Osteocyte (in vitro differentiated cells): ENCODE measurements around the gene DAPK1. TPM values are rescaled to one million over a fixed set of nuclear protein-coding genes. Genes with fewer than 3 reads are reported as not detected.

ENCODE experiments used
- DNase-seq: peaks from one replicate; pipeline ENCODE4 v3.0.0; 2021; ENCODE audit warnings: mixed read lengths; ENCODE audit not compliant: unreplicated experiment; ENCODE audit errors: extremely low spot score
- H3K27ac Mint-ChIP-seq: one replicate; pipeline ENCODE4 v1.8.0; 2021; ENCODE audit warnings: mild to moderate bottlenecking, mixed read lengths; ENCODE audit not compliant: unreplicated experiment
- H3K27me3 Mint-ChIP-seq: one replicate; pipeline ENCODE4 v1.8.0; 2021; ENCODE audit warnings: mixed read lengths; ENCODE audit not compliant: unreplicated experiment
- H3K36me3 Mint-ChIP-seq: one replicate; pipeline ENCODE4 v1.8.0; 2021; ENCODE audit warnings: mixed read lengths; ENCODE audit not compliant: unreplicated experiment
- H3K4me1 Mint-ChIP-seq: one replicate; pipeline ENCODE4 v1.8.0; 2021; ENCODE audit warnings: mixed read lengths; ENCODE audit not compliant: unreplicated experiment
- H3K4me3 Mint-ChIP-seq: one replicate; pipeline ENCODE4 v1.8.0; 2021; ENCODE audit warnings: mild to moderate bottlenecking, moderate library complexity, mixed read lengths; ENCODE audit not compliant: unreplicated experiment
- H3K9me3 Mint-ChIP-seq: one replicate; pipeline ENCODE4 v1.8.0; 2021; ENCODE audit warnings: mixed read lengths; ENCODE audit not compliant: unreplicated experiment
- CTCF ChIP-seq: fragments of 200-600 bp; sonication (generic); IDR thresholded peaks from 2 replicates; pipeline ENCODE4 v1.5.0; 2021; ENCODE audit warnings: antibody characterized with exemption, mild to moderate bottlenecking, moderate library complexity
- total RNA-seq: library from RNA; stranded (reverse); gene quantifications from 2 replicates; pipeline ENCODE4 v1.2.1, GENCODE V29; 2021

The DAPK1 gene
- total RNA-seq, 1 donor from 2014 or later, result 304 TPM

DNA sequence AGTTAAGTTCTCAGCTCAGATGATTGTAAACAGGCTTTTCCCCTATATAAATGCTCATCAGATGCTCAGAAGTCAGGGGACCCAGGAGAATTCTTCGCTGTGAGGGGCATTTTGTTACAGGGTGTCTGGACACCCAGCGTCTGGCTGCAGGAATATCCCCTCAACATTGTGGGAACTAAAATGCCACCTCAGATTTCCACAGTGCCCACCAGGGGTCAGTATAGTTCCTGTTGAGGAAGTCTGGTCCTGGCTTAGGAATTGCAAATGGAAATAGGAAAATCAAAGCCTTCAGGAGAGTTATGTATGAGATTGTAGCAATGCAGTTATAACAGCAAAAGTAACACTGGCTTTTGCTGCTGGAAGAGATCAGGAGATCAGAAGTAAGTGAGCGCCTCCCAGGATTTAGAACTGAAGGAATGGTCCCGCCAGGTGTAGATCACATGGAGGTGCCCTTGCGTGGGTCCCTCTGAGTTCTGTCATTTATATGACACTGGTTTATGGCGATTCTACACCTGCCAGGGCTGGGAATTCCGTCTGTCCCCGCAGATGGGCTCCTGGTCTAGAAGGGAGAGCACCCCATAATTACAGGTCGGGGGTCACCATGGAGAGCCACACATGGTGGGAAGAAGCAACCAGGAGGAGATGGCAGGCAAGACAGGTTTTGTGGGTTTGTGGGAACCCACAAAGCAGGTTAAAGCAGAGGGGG, 181.1 kb downstream of the DAPK1 start:
- H3K36me3 Mint-ChIP-seq, result peaks cover 42% of the 10 kb centered on the region
- H3K27me3 Mint-ChIP-seq, result no peaks in the 10 kb centered on the region
- no peak for DNase-seq
- H3K9me3 Mint-ChIP-seq, result no peaks in the 10 kb centered on the region
- H3K27ac Mint-ChIP-seq, result peak overlapping the region; percentile 19
- peaks cover 4% of the 10 kb centered on the region for H3K4me1 Mint-ChIP-seq
- no peak overlapping the region for H3K4me3 Mint-ChIP-seq
- TF ChIP-seq CTCF, result peak; percentile 86

- peaks cover 30% of the 10 kb centered on the region for H3K4me1 Mint-ChIP-seq
- DNase-seq, result no peak
- peaks cover 47% of the 10 kb centered on the region for H3K36me3 Mint-ChIP-seq
- no peak overlapping the region for H3K4me3 Mint-ChIP-seq
- no peak for TF ChIP-seq CTCF
- H3K9me3 Mint-ChIP-seq, result no peaks in the 10 kb centered on the region
- no peak overlapping the region for H3K27ac Mint-ChIP-seq
- H3K27me3 Mint-ChIP-seq, result no peaks in the 10 kb centered on the region
Observed at GRCh38 chr9:87681271-87682061, 183.8 kb downstream of the DAPK1 start.

- no peak for DNase-seq
- Mint-ChIP-seq H3K36me3 (peaks cover 45% of the 10 kb centered on the region), H3K27ac (peak overlapping the region; percentile 53), H3K27me3 (no peaks in the 10 kb centered on the region), H3K9me3 (no peaks in the 10 kb centered on the region), H3K4me1 (peaks cover 30% of the 10 kb centered on the region), H3K4me3 (no peak overlapping the region)
- no peak for TF ChIP-seq CTCF
Observed at GRCh38 chr9:87682085-87682484, 184.4 kb downstream of the DAPK1 start.

DNA sequence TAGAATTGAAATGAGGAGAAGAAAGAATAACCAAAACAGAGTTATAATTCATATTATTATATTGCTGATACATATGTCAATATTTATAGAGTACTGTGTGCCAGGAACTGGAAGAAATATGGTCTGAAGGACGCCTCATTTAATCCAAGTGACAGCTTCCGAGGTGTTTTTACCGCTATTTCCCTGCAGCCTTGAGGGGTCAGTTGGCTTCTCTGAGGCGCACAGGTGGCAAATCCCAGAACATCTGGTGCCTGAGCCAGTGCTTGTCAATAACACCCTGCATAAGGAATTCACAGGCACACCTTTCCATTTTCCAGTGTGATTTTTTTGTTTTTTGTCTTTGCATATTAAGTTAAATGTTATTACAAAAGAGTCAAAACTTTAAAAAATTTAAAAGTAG, 185.0 kb downstream of the DAPK1 start:
- peaks cover 50% of the 10 kb centered on the region for H3K36me3 Mint-ChIP-seq
- H3K4me3 Mint-ChIP-seq, result no peak overlapping the region
- no peak for TF ChIP-seq CTCF
- no peaks in the 10 kb centered on the region for H3K27me3 Mint-ChIP-seq
- no peak for DNase-seq
- peaks cover 30% of the 10 kb centered on the region for H3K4me1 Mint-ChIP-seq
- peak overlapping the region; percentile 53 for H3K27ac Mint-ChIP-seq
- no peaks in the 10 kb centered on the region for H3K9me3 Mint-ChIP-seq
